GM23338 (cell line): ENCODE results near the gene B3GNT3. TPM values are rescaled to one million over a fixed set of nuclear protein-coding genes. Genes with fewer than 3 reads are reported as not detected.

Experiments
- ATAC-seq: fragments of 200-7000 bp; cut with Tn5 transposase; 3 replicates; pipeline ENCODE4 v1.9.1; 2020
- DNase-seq: peaks from one replicate; pipeline ENCODE4 v3.0.0-alpha.2; 2015; ENCODE audit warnings: low spot score
- H2AFZ ChIP-seq: fragments of 200-600 bp; sonication (generic); 2 replicates; pipeline ENCODE4 v1.8.0; 2016; ENCODE audit warnings: antibody characterized with exemption, mild to moderate bottlenecking, moderate library complexity
- H3F3A ChIP-seq: fragments of 200-600 bp; sonication (generic); replicated peaks from 2 replicates; pipeline ENCODE4 v1.8.0; 2017; ENCODE audit warnings: antibody characterized with exemption, mixed run types, low read depth
- H3K27ac ChIP-seq: fragments of 200-600 bp; sonication (generic); 2 replicates; pipeline ENCODE4 v1.6.1; 2016; ENCODE audit warnings: low read depth
- H3K27me3 ChIP-seq: fragments of 200-600 bp; sonication (generic); 2 replicates; pipeline ENCODE4 v1.8.0; 2016; ENCODE audit warnings: mild to moderate bottlenecking, mixed run types, moderate library complexity; ENCODE audit not compliant: insufficient read depth
- H3K36me3 ChIP-seq: fragments of 200-600 bp; sonication (generic); 2 replicates; pipeline ENCODE4 v1.8.0; 2016; ENCODE audit warnings: mild to moderate bottlenecking; ENCODE audit not compliant: insufficient read depth
- H3K4me1 ChIP-seq: fragments of 200-600 bp; sonication (generic); 2 replicates; pipeline ENCODE4 v1.8.0; 2016; ENCODE audit warnings: mild to moderate bottlenecking, moderate library complexity; ENCODE audit not compliant: insufficient read depth
- H3K4me2 ChIP-seq: fragments of 200-600 bp; sonication (generic); 2 replicates; pipeline ENCODE4 v1.7.1; 2017; ENCODE audit warnings: mixed run types
- H3K4me3 ChIP-seq: fragments of 200-600 bp; sonication (generic); 2 replicates; pipeline ENCODE4 v1.6.1; 2016; ENCODE audit warnings: mixed run types
- H3K79me2 ChIP-seq: fragments of 200-600 bp; sonication (generic); replicated peaks from 2 replicates; pipeline ENCODE4 v1.8.0; 2017; ENCODE audit warnings: mild to moderate bottlenecking; ENCODE audit not compliant: insufficient read depth
- H3K9me2 ChIP-seq: fragments of 200-600 bp; sonication (generic); 2 replicates; pipeline ENCODE4 v1.8.0; 2017; ENCODE audit not compliant: insufficient read depth
- H4K20me1 ChIP-seq: fragments of 200-600 bp; sonication (generic); replicated peaks from 2 replicates; pipeline ENCODE4 v1.8.0; 2017; ENCODE audit warnings: mild to moderate bottlenecking; ENCODE audit not compliant: insufficient read depth
- H3K27ac Mint-ChIP-seq: 2 replicates; pipeline ENCODE4 v1.8.0; 2020; ENCODE audit warnings: inconsistent platforms, mild to moderate bottlenecking, moderate library complexity, mixed read lengths
- H3K27me3 Mint-ChIP-seq: 3 replicates; pipeline ENCODE4 v1.8.0; 2022; ENCODE audit warnings: low read depth, mild to moderate bottlenecking, moderate library complexity, mixed read lengths, inconsistent platforms; ENCODE audit not compliant: insufficient read depth, poor library complexity
- H3K36me3 Mint-ChIP-seq: 3 replicates; pipeline ENCODE4 v1.8.0; 2021; ENCODE audit warnings: low read depth, mild to moderate bottlenecking, inconsistent platforms, moderate library complexity, mixed read lengths
- H3K4me1 Mint-ChIP-seq: 3 replicates; pipeline ENCODE4 v1.8.0; 2020; ENCODE audit warnings: mild to moderate bottlenecking, inconsistent platforms, mixed read lengths
- H3K4me3 Mint-ChIP-seq: 3 replicates; pipeline ENCODE4 v1.8.0; 2021; ENCODE audit warnings: moderate library complexity, mild to moderate bottlenecking, inconsistent platforms, mixed read lengths
- H3K9me3 Mint-ChIP-seq: 3 replicates; pipeline ENCODE4 v1.8.0; 2020; ENCODE audit warnings: moderate library complexity, mild to moderate bottlenecking, inconsistent platforms, mixed read lengths
- CREB1 ChIP-seq: fragments of 250-450 bp; sonication (Bioruptor Pico); IDR thresholded peaks from 2 replicates; pipeline ENCODE4 v1.5.0; 2020; ENCODE audit warnings: low read depth, mild to moderate bottlenecking, moderate library complexity
- EZH2phosphoT487 ChIP-seq: fragments of 200-600 bp; sonication (generic); IDR thresholded peaks from one replicate; pipeline ENCODE4 v1.8.1; 2018; ENCODE audit warnings: antibody characterized with exemption; ENCODE audit not compliant: unreplicated experiment
- JUNB ChIP-seq: IDR thresholded peaks from one replicate; pipeline ENCODE4 v1.6.1; 2016; ENCODE audit warnings: antibody characterized with exemption; ENCODE audit not compliant: unreplicated experiment
- NANOG ChIP-seq: IDR thresholded peaks from 2 replicates; pipeline ENCODE4 v1.6.1; 2016; ENCODE audit warnings: antibody characterized with exemption, borderline replicate concordance
- ZNF331 ChIP-seq: fragments of 250-450 bp; sonication (Bioruptor Pico); IDR thresholded peaks from 2 replicates; pipeline ENCODE4 v1.5.0; 2020; ENCODE audit warnings: low read depth, mild to moderate bottlenecking, moderate library complexity
- polyA plus RNA-seq: library from polyadenylated mRNA; unstranded; fragments of >200 nt; fragmentation: Nextera tagmentation; extraction: Ambion mirVana; gene quantifications from 2 replicates; pipeline ENCODE4 v1.2.1, GENCODE V29; 2016
- total RNA-seq: library from RNA; depleted of rRNA; stranded (reverse); fragments of >200 nt; shearing (Covaris generic); gene quantifications from 2 replicates; pipeline ENCODE4 v1.2.3, GENCODE V29; 2014
- TF ChIP-seq, protein P1 (sequence below): fragments of 250-450 bp; sonication (Bioruptor Pico); IDR thresholded peaks from 2 replicates; pipeline ENCODE4 v1.5.0; 2020; ENCODE audit warnings: mild to moderate bottlenecking, moderate library complexity
- TF ChIP-seq, protein P2 (sequence below): IDR thresholded peaks from 2 replicates; pipeline ENCODE4 v1.6.1; 2016; ENCODE audit warnings: antibody characterized with exemption

Gene B3GNT3
- total and polyA plus RNA-seq, 2 experiments from 2014 or later, result 0.99 to 1.9 TPM

DNA sequence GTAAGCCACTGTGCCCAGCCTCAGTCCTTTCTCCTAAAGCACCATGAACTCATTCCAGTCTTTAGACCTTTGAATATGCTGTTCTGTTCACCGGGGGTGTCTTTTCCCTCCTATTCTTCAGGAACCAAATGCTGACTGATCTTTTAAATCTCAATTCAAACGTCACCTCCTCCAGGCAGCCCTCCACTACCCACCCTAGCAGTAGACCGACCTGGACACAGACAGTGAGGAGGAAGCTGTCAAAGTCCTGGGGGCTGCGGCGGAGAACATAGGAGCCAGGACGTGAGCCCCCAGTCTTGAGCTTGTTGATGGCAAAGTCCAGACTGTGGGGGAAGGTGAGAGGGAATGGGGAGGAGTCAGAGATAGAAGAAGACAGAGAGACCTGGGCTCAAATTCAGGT, 45.1 kb downstream of the B3GNT3 start (continued):
- TF ChIP-seq, protein P1, sequence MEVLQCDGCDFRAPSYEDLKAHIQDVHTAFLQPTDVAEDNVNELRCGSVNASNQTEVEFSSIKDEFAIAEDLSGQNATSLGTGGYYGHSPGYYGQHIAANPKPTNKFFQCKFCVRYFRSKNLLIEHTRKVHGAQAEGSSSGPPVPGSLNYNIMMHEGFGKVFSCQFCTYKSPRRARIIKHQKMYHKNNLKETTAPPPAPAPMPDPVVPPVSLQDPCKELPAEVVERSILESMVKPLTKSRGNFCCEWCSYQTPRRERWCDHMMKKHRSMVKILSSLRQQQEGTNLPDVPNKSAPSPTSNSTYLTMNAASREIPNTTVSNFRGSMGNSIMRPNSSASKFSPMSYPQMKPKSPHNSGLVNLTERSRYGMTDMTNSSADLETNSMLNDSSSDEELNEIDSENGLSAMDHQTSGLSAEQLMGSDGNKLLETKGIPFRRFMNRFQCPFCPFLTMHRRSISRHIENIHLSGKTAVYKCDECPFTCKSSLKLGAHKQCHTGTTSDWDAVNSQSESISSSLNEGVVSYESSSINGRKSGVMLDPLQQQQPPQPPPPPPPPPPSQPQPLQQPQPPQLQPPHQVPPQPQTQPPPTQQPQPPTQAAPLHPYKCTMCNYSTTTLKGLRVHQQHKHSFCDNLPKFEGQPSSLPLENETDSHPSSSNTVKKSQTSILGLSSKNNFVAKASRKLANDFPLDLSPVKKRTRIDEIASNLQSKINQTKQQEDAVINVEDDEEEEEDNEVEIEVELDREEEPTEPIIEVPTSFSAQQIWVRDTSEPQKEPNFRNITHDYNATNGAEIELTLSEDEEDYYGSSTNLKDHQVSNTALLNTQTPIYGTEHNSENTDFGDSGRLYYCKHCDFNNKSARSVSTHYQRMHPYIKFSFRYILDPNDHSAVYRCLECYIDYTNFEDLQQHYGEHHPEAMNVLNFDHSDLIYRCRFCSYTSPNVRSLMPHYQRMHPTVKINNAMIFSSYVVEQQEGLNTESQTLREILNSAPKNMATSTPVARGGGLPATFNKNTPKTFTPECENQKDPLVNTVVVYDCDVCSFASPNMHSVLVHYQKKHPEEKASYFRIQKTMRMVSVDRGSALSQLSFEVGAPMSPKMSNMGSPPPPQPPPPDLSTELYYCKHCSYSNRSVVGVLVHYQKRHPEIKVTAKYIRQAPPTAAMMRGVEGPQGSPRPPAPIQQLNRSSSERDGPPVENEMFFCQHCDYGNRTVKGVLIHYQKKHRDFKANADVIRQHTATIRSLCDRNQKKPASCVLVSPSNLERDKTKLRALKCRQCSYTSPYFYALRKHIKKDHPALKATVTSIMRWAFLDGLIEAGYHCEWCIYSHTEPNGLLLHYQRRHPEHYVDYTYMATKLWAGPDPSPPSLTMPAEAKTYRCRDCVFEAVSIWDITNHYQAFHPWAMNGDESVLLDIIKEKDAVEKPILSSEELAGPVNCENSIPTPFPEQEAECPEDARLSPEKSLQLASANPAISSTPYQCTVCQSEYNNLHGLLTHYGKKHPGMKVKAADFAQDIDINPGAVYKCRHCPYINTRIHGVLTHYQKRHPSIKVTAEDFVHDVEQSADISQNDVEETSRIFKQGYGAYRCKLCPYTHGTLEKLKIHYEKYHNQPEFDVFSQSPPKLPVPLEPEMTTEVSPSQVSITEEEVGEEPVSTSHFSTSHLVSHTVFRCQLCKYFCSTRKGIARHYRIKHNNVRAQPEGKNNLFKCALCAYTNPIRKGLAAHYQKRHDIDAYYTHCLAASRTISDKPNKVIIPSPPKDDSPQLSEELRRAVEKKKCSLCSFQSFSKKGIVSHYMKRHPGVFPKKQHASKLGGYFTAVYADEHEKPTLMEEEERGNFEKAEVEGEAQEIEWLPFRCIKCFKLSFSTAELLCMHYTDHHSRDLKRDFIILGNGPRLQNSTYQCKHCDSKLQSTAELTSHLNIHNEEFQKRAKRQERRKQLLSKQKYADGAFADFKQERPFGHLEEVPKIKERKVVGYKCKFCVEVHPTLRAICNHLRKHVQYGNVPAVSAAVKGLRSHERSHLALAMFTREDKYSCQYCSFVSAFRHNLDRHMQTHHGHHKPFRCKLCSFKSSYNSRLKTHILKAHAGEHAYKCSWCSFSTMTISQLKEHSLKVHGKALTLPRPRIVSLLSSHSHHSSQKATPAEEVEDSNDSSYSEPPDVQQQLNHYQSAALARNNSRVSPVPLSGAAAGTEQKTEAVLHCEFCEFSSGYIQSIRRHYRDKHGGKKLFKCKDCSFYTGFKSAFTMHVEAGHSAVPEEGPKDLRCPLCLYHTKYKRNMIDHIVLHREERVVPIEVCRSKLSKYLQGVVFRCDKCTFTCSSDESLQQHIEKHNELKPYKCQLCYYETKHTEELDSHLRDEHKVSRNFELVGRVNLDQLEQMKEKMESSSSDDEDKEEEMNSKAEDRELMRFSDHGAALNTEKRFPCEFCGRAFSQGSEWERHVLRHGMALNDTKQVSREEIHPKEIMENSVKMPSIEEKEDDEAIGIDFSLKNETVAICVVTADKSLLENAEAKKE (CRISPR knock-in tag), result no peak

DNA sequence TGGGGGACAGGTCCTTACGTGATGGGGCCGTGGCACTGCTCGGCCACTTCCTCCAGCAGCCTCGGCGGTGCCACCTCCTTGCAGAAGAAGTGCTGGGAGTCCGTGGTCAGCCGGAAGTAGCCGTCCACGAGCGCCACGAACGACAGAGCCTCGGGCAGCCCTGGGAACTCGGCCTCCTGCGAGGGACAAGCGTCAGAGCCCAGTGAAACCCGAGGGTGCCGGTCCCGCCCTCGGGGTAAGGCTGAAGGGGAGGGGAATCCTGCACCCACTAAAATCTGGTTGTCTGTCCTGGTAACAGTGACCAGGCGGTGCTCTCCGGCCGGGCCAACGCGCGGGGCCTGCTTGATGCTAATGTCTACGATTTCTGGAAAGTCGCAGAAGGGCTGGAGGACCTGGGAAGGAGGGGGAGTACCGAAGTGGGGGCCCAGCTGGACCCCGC, 46.5 kb downstream of the B3GNT3 start:
- H3K9me2 ChIP-seq, result no peaks in the 10 kb centered on the region
- H3K4me3 ChIP-seq, result peak overlapping the region; percentile 73
- peak; percentile 16 for ATAC-seq
- no peaks in the 10 kb centered on the region for H3K79me2 ChIP-seq
- Mint-ChIP-seq H3K27me3 (peaks cover 28% of the 10 kb centered on the region), H3K4me1 (peaks cover 11% of the 10 kb centered on the region), H3K4me3 (peak overlapping the region; percentile 71), H3K27ac (no peak overlapping the region), H3K9me3 (no peaks in the 10 kb centered on the region), H3K36me3 (no peaks in the 10 kb centered on the region)
- H4K20me1 ChIP-seq, result no peaks in the 10 kb centered on the region
- H3F3A ChIP-seq, result no peaks in the 10 kb centered on the region
- no peak for DNase-seq
- H3K36me3 ChIP-seq, result no peaks in the 10 kb centered on the region
- H3K27ac ChIP-seq, result no peak overlapping the region
- H3K4me2 ChIP-seq, result peak overlapping the region; percentile 96
- H3K4me1 ChIP-seq, result no peaks in the 10 kb centered on the region; the same call in 1 of the 2 replicates
- peak overlapping the region; percentile 98 for H2AFZ ChIP-seq
- H3K27me3 ChIP-seq, result 0 out of 2 replicates have a peak, but pooled peaks cover 10% of the 10 kb centered on the region
- TF ChIP-seq, protein P1 (CRISPR knock-in tag), result no peak
- TF ChIP-seq EZH2phosphoT487 (no peak), CREB1 (no peak), ZNF331 (CRISPR knock-in tag) (no peak), NANOG (no peak), JUNB (no peak)
- TF ChIP-seq, protein P2, sequence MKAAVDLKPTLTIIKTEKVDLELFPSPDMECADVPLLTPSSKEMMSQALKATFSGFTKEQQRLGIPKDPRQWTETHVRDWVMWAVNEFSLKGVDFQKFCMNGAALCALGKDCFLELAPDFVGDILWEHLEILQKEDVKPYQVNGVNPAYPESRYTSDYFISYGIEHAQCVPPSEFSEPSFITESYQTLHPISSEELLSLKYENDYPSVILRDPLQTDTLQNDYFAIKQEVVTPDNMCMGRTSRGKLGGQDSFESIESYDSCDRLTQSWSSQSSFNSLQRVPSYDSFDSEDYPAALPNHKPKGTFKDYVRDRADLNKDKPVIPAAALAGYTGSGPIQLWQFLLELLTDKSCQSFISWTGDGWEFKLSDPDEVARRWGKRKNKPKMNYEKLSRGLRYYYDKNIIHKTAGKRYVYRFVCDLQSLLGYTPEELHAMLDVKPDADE, result no peak
